Coronary artery (tissue), 2 donors: ENCODE results near the gene DKC1.

Experiments used
- DNase-seq: peaks from one replicate; pipeline ENCODE4 v3.0.0-alpha.2; 2017; ENCODE audit warnings: low spot score
- H3K27ac ChIP-seq, 2 donors: fragments of 200-600 bp; sonication (generic); one replicate each; pipeline ENCODE4 v1.5.1; 2016 to 2019
- H3K4me3 ChIP-seq: fragments of 200-600 bp; sonication (generic); 2 replicates; pipeline ENCODE4 v1.5.1; 2016; ENCODE audit warnings: mild to moderate bottlenecking, moderate library complexity
- CTCF ChIP-seq: fragments of 200-600 bp; sonication (generic); IDR thresholded peaks from one replicate; pipeline ENCODE4 v1.5.1; 2019; ENCODE audit warnings: antibody characterized with exemption

DKC1 gene

GRCh38 chrX:154785716-154786115, 23.1 kb downstream of the DKC1 start:
- H3K27ac ChIP-seq, result no peak overlapping the region
- TF ChIP-seq CTCF, result no peak
- no peak for DNase-seq

GRCh38 chrX:154791467-154791866, 28.8 kb downstream of the DKC1 start:
- H3K4me3 ChIP-seq, result no peak overlapping the region
- no peak for DNase-seq
- no peak for TF ChIP-seq CTCF
- no peak overlapping the region for H3K27ac ChIP-seq

More at GRCh38 chrX:154785716-154786115, 23.1 kb downstream of the DKC1 start:
- no peak overlapping the region for H3K4me3 ChIP-seq

GRCh38 chrX:154791939-154792338, 29.3 kb downstream of the DKC1 start:
- no peak for TF ChIP-seq CTCF
- DNase-seq, result no peak
- H3K27ac ChIP-seq, result no peak overlapping the region

GRCh38 chrX:154793084-154793795, 30.6 kb downstream of the DKC1 start:
- TF ChIP-seq CTCF, result no peak
- no peak overlapping the region for H3K27ac ChIP-seq
- DNase-seq, result no peak
- H3K4me3 ChIP-seq, result no peak overlapping the region

More at GRCh38 chrX:154791939-154792338, 29.3 kb downstream of the DKC1 start:
- H3K4me3 ChIP-seq, result no peak overlapping the region

- Histone ChIP-seq H3K27ac (no peak overlapping the region), H3K4me3 (no peak overlapping the region)
These were observed 32.4 kb downstream of the DKC1 start for GRCh38 chrX:154795016-154795415.

GRCh38 chrX:154797006-154797405, 34.3 kb downstream of the DKC1 start:
- Histone ChIP-seq H3K27ac (no peak overlapping the region), H3K4me3 (no peak overlapping the region)
- no peak for TF ChIP-seq CTCF
- no peak for DNase-seq

More at GRCh38 chrX:154795016-154795415, 32.4 kb downstream of the DKC1 start:
- no peak for TF ChIP-seq CTCF
- DNase-seq, result no peak
